Panc1 (cell line): ENCODE data around the gene TGFB2. TPM values are rescaled to one million over a fixed set of nuclear protein-coding genes. Genes with fewer than 3 reads are reported as not detected.

ENCODE experiments used
- ATAC-seq: fragments of 200-7000 bp; cut with Tn5 transposase; 2 replicates; pipeline ENCODE4 v1.9.1; 2020; ENCODE audit warnings: mild to moderate bottlenecking, moderate library complexity
- BruUV-seq: library from RNA; stranded (reverse); fragments of 400-500 nt; replicated peaks from 2 replicates; lab custom pipeline; 2021; lab: Mats Ljungman, UMichigan
- CTCF ChIA-PET: fragments of 300-600 bp; sonication (Branson Sonifier 250); formaldehyde crosslinking; loops from one replicate; lab custom pipeline; 2022; ENCODE audit warnings: antibody characterized with exemption; lab: Charles Lee
- POLR2A ChIA-PET: fragments of 300-600 bp; sonication (Branson Sonifier 250); formaldehyde crosslinking; loops from one replicate; lab custom pipeline; 2022; ENCODE audit warnings: antibody characterized with exemption; lab: Charles Lee
- DNase-seq: peaks from one replicate; pipeline ENCODE4 v3.0.0-alpha.2; 2010; ENCODE audit warnings: low read depth, low spot score
- H3K27ac ChIP-seq: 2 replicates; pipeline ENCODE4 v1.5.1; 2011; ENCODE audit warnings: mild to moderate bottlenecking, low read length, inconsistent platforms
- H3K27me3 ChIP-seq: fragments of 200-500 bp; sonication (Bioruptor generic); 2 replicates; pipeline ENCODE4 v1.6.0; 2014; ENCODE audit warnings: low read length, inconsistent platforms; ENCODE audit not compliant: control insufficient read depth, insufficient read depth
- H3K36me3 ChIP-seq: fragments of 200-500 bp; sonication (Bioruptor generic); 2 replicates; pipeline ENCODE4 v1.5.1; 2014; ENCODE audit warnings: inconsistent platforms, mild to moderate bottlenecking, low read length, moderate library complexity; ENCODE audit not compliant: control insufficient read depth, insufficient read depth
- H3K4me1 ChIP-seq: 2 replicates; pipeline ENCODE4 v1.5.1; 2011; ENCODE audit warnings: inconsistent platforms, mild to moderate bottlenecking, low read length, moderate library complexity; ENCODE audit not compliant: control insufficient read depth, insufficient read depth
- H3K4me3 ChIP-seq, 2 experiments: 2 replicates each; pipeline ENCODE4 v1.5.1; 2011 to 2012; ENCODE audit warnings: low read depth in 2 of 2, low read length in 2 of 2, mild to moderate bottlenecking in 2 of 2, inconsistent platforms in 1 of 2, moderate library complexity in 1 of 2
- H3K9me3 ChIP-seq: fragments of 200-500 bp; sonication (Bioruptor generic); 2 replicates; pipeline ENCODE4 v1.5.1; 2014; ENCODE audit warnings: low read depth, mild to moderate bottlenecking, inconsistent platforms, low read length, moderate library complexity; ENCODE audit not compliant: control insufficient read depth, insufficient read depth
- POLR2AphosphoS5 ChIP-seq: IDR thresholded peaks from 2 replicates; pipeline ENCODE4 v1.6.1; 2012; ENCODE audit warnings: mild to moderate bottlenecking, low read depth, low read length, moderate library complexity
- SIN3A ChIP-seq: IDR thresholded peaks from 2 replicates; pipeline ENCODE4 v1.6.1; 2012; ENCODE audit warnings: low read depth, mild to moderate bottlenecking, low read length, moderate library complexity, borderline replicate concordance; ENCODE audit not compliant: insufficient read depth
- TCF7L2 ChIP-seq: IDR thresholded peaks from 2 replicates; pipeline ENCODE4 v1.6.1; 2011; ENCODE audit warnings: mild to moderate bottlenecking, low read depth, low read length, inconsistent platforms
- in situ Hi-C: cut with HindIII; loops from 2 replicates; pipeline ENCODE4 v1.10.0; 2016; ENCODE audit warnings: low sequenced_read_pairs, low pct_unique_long_range_greater_than_20kb
- intact Hi-C: fragments of 100-400 bp; cut with micrococcal nuclease; formaldehyde crosslinking; loops from one replicate; pipeline ENCODE4 v1.10.0; 2022; ENCODE audit not compliant: unreplicated experiment
- total RNA-seq: library from RNA; stranded (reverse); gene quantifications from one replicate; pipeline ENCODE4 v1.2.1, GENCODE V29; 2021; ENCODE audit not compliant: unreplicated experiment
- TF ChIP-seq, protein P1 (sequence below): fragments of 450-650 bp; IDR thresholded peaks from 2 replicates; pipeline ENCODE4 v1.5.1; 2017; ENCODE audit warnings: mild to moderate bottlenecking
- TF ChIP-seq, protein P2 (sequence below), 2 experiments: IDR thresholded peaks; 2 replicates each; pipeline ENCODE4 v1.6.1; 2011 to 2012; ENCODE audit warnings: low read depth in 2 of 2, control low read depth in 1 of 2, low read length in 1 of 2, mild to moderate bottlenecking in 1 of 2, moderate library complexity in 1 of 2; ENCODE audit not compliant: insufficient read depth in 1 of 2

Gene TGFB2
- total RNA-seq, 1 experiment from 2014 or later, result 58.9 TPM

DNA sequence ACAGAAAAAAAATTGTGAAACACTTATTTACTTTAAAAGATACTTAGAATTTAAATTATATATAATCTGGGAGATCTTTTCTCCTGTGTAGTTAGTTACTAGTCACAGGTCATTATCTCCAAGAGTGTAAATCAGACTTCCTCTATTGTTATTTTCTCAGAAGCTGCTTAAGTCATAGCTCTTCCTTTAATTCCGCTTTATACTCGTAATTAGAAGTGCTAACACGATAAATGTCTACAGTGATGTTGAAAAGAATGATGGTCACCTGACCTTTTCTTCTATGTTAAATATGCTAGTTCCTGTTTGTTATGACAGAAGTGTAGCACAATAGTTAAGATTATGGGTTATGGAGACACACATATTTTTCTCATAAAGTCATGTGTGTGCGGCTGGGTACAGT is 123.6 kb downstream of the TGFB2 start:
- DNase-seq (no peak), ATAC-seq (no peak)
- ChIA-PET CTCF (no interaction called here), POLR2A (no interaction called here)
- Histone ChIP-seq H3K27me3 (no peaks in the 10 kb centered on the region), H3K4me1 (peaks cover 22% of the 10 kb centered on the region), H3K9me3 (no peaks in the 10 kb centered on the region), H3K4me3 (no peak overlapping the region), H3K36me3 (no peaks in the 10 kb centered on the region), H3K27ac (peak overlapping the region; percentile 99; the same call in 1 of the 2 replicates)
- in situ Hi-C loops, result no loop called here
- intact Hi-C loops, result no loop called here
- no peak for TF ChIP-seq SIN3A
- TF ChIP-seq, protein P1, sequence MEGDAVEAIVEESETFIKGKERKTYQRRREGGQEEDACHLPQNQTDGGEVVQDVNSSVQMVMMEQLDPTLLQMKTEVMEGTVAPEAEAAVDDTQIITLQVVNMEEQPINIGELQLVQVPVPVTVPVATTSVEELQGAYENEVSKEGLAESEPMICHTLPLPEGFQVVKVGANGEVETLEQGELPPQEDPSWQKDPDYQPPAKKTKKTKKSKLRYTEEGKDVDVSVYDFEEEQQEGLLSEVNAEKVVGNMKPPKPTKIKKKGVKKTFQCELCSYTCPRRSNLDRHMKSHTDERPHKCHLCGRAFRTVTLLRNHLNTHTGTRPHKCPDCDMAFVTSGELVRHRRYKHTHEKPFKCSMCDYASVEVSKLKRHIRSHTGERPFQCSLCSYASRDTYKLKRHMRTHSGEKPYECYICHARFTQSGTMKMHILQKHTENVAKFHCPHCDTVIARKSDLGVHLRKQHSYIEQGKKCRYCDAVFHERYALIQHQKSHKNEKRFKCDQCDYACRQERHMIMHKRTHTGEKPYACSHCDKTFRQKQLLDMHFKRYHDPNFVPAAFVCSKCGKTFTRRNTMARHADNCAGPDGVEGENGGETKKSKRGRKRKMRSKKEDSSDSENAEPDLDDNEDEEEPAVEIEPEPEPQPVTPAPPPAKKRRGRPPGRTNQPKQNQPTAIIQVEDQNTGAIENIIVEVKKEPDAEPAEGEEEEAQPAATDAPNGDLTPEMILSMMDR, result no peak
- TF ChIP-seq, protein P2, sequence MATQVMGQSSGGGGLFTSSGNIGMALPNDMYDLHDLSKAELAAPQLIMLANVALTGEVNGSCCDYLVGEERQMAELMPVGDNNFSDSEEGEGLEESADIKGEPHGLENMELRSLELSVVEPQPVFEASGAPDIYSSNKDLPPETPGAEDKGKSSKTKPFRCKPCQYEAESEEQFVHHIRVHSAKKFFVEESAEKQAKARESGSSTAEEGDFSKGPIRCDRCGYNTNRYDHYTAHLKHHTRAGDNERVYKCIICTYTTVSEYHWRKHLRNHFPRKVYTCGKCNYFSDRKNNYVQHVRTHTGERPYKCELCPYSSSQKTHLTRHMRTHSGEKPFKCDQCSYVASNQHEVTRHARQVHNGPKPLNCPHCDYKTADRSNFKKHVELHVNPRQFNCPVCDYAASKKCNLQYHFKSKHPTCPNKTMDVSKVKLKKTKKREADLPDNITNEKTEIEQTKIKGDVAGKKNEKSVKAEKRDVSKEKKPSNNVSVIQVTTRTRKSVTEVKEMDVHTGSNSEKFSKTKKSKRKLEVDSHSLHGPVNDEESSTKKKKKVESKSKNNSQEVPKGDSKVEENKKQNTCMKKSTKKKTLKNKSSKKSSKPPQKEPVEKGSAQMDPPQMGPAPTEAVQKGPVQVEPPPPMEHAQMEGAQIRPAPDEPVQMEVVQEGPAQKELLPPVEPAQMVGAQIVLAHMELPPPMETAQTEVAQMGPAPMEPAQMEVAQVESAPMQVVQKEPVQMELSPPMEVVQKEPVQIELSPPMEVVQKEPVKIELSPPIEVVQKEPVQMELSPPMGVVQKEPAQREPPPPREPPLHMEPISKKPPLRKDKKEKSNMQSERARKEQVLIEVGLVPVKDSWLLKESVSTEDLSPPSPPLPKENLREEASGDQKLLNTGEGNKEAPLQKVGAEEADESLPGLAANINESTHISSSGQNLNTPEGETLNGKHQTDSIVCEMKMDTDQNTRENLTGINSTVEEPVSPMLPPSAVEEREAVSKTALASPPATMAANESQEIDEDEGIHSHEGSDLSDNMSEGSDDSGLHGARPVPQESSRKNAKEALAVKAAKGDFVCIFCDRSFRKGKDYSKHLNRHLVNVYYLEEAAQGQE (IDR thresholded peaks at IDR 0.05; ENCODE audit: insufficient read depth in 1 of 2, low read depth in 2 of 2, low read length in 1 of 2), result no peak
- TF ChIP-seq TCF7L2, result no peak
- TF ChIP-seq POLR2AphosphoS5, result no peak
- BruUV-seq, result no TSS peak

DNA sequence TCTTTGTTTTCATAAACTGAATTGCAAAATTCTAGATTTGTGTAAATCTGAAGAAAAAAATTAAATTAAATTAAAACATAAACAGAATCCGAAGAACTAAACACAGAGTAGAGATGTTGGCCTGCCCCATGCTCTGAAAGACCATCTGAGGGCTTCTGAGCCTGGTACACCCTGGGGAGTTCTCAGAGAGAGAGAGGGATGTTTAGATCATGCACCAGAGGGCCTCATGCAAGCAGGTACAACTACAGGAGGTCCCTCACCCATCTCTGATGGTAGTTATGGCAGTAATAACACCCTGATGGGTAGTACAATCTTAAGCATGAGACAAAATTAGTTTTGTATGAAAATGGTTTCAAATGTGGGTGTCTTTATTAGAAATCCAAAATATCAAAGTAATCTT is 127.7 kb downstream of the TGFB2 start:
- intact Hi-C loops, result no loop called here
- DNase-seq (no peak), ATAC-seq (no peak)
- CTCF ChIA-PET, result no interaction called here
- no peaks in the 10 kb centered on the region for H3K9me3 ChIP-seq
- no peaks in the 10 kb centered on the region for H3K36me3 ChIP-seq
- H3K4me1 ChIP-seq, result peaks cover 12% of the 10 kb centered on the region
- BruUV-seq, result no TSS peak
- in situ Hi-C loops, result no loop called here
- H3K4me3 ChIP-seq, result no peak overlapping the region
- TF ChIP-seq SIN3A, result no peak
- TF ChIP-seq, protein P1, result peak; percentile 22
- POLR2A ChIA-PET, result no interaction called here
- peak overlapping the region; percentile 24; the same call in 1 of the 2 replicates for H3K27ac ChIP-seq
- no peaks in the 10 kb centered on the region for H3K27me3 ChIP-seq
